GM23248 (cell line): ENCODE data around the gene EIF4G2. TPM values are rescaled to one million over a fixed set of nuclear protein-coding genes. Genes with fewer than 3 reads are reported as not detected.
"Not testable (repeated sequence)": the region's sequence is repeated elsewhere in the genome, so short reads cannot be mapped to it uniquely, and the experiment has no call there.

Source experiments
- DNase-seq: peaks from one replicate; pipeline ENCODE4 v3.0.0-alpha.2; 2015
- H2AFZ ChIP-seq: fragments of 200-600 bp; sonication (generic); 2 replicates; pipeline ENCODE4 v1.6.1; 2016; ENCODE audit warnings: antibody characterized with exemption
- H3F3A ChIP-seq: fragments of 200-600 bp; sonication (generic); 2 replicates; pipeline ENCODE4 v1.6.1; 2016; ENCODE audit warnings: mild to moderate bottlenecking, antibody characterized with exemption, mixed run types; ENCODE audit not compliant: insufficient read depth
- H3K27ac ChIP-seq: fragments of 200-600 bp; sonication (generic); 2 replicates; pipeline ENCODE4 v1.5.1; 2016; ENCODE audit warnings: mild to moderate bottlenecking
- H3K27me3 ChIP-seq: fragments of 200-600 bp; sonication (generic); replicated peaks from 2 replicates; pipeline ENCODE4 v1.6.1; 2016; ENCODE audit warnings: mild to moderate bottlenecking; ENCODE audit not compliant: insufficient read depth
- H3K36me3 ChIP-seq: fragments of 200-600 bp; sonication (generic); 2 replicates; pipeline ENCODE4 v1.6.1; 2016; ENCODE audit warnings: low read depth, mild to moderate bottlenecking
- H3K4me1 ChIP-seq: fragments of 200-600 bp; sonication (generic); 2 replicates; pipeline ENCODE4 v1.6.1; 2016; ENCODE audit warnings: mild to moderate bottlenecking; ENCODE audit not compliant: insufficient read depth
- H3K4me2 ChIP-seq: fragments of 200-600 bp; sonication (generic); one replicate; pipeline ENCODE4 v1.6.1; 2016; ENCODE audit warnings: mild to moderate bottlenecking; ENCODE audit not compliant: unreplicated experiment
- H3K4me3 ChIP-seq: fragments of 200-600 bp; sonication (generic); 2 replicates; pipeline ENCODE4 v1.5.1; 2016; ENCODE audit warnings: mild to moderate bottlenecking
- H3K79me2 ChIP-seq: fragments of 200-600 bp; sonication (generic); 2 replicates; pipeline ENCODE4 v1.6.1; 2016; ENCODE audit warnings: mild to moderate bottlenecking; ENCODE audit not compliant: insufficient read depth
- H3K9ac ChIP-seq: fragments of 200-600 bp; sonication (generic); 2 replicates; pipeline ENCODE4 v1.6.1; 2016; ENCODE audit warnings: mild to moderate bottlenecking
- H3K9me2 ChIP-seq: fragments of 200-600 bp; sonication (generic); 2 replicates; pipeline ENCODE4 v1.6.1; 2016; ENCODE audit warnings: mixed run types, mild to moderate bottlenecking, moderate library complexity; ENCODE audit not compliant: insufficient read depth
- H3K9me3 ChIP-seq: fragments of 200-600 bp; sonication (generic); one replicate; pipeline ENCODE4 v1.6.1; 2017; ENCODE audit warnings: low read depth
- H4K20me1 ChIP-seq: fragments of 200-600 bp; sonication (generic); 2 replicates; pipeline ENCODE4 v1.6.0; 2016; ENCODE audit not compliant: insufficient read depth
- EZH2 ChIP-seq: fragments of 200-600 bp; sonication (generic); IDR thresholded peaks from 2 replicates; pipeline ENCODE4 v1.6.1; 2018; ENCODE audit warnings: antibody characterized with exemption, mild to moderate bottlenecking; ENCODE audit not compliant: insufficient read depth, poor library complexity, severe bottlenecking
- EZH2phosphoT487 ChIP-seq: fragments of 200-600 bp; sonication (generic); IDR thresholded peaks from 2 replicates; pipeline ENCODE4 v1.6.1; 2018; ENCODE audit warnings: antibody characterized with exemption, moderate library complexity, mild to moderate bottlenecking, low read depth; ENCODE audit not compliant: insufficient read depth
- WGBS, 2 experiments: methylation state at CpG; one replicate each; pipeline ENCODE4 v1.1.6; 2015 to 2017; ENCODE audit warnings: low lambda C conversion rate in 2 of 2, low coverage in 1 of 2; ENCODE audit errors: missing lambda C conversion rate in 2 of 2; 5-methylcytosine and 5-hydroxymethylcytosine counted together
- in situ Hi-C: fragments of 300-500 bp; cut with MboI; formaldehyde crosslinking; loops from 2 replicates; pipeline ENCODE4 v1.15.0; 2020
- polyA plus RNA-seq: library from polyadenylated mRNA; unstranded; fragments of >200 nt; fragmentation: Nextera tagmentation; extraction: Ambion mirVana; gene quantifications from 2 replicates; pipeline ENCODE4 v1.2.1, GENCODE V29; 2016
- total RNA-seq: library from RNA; depleted of rRNA; stranded (reverse); fragments of >200 nt; shearing (Covaris generic); gene quantifications from 2 replicates; pipeline ENCODE4 v1.2.3, GENCODE V29; 2014

EIF4G2 gene
- total and polyA plus RNA-seq, 2 experiments from 2014 or later = 673 to 882 TPM

- Histone ChIP-seq H3F3A (no peaks in the 10 kb centered on the region), H3K36me3 (no peaks in the 10 kb centered on the region), H3K9me3 (no peaks in the 10 kb centered on the region), H2AFZ (no peak overlapping the region), H3K9me2 (no peaks in the 10 kb centered on the region), H3K79me2 (no peaks in the 10 kb centered on the region), H3K4me2 (no peak overlapping the region), H3K4me3 (no peak overlapping the region), H3K27ac (no peak overlapping the region), H3K9ac (no peak overlapping the region), H3K27me3 (no peaks in the 10 kb centered on the region), H3K4me1 (0 out of 2 replicates have a peak, but pooled peaks cover 5% of the 10 kb centered on the region), H4K20me1 (no peaks in the 10 kb centered on the region)
- WGBS, 2 experiments = 54 to 61% methylated on average over 2 of the region's 2 CpGs
- no peak for TF ChIP-seq EZH2phosphoT487
- TF ChIP-seq EZH2 = no peak
- DNase-seq = no peak
- in situ Hi-C loops = no loop called here
Measured at GRCh38 chr11:10828402-10828801, 19.7 kb upstream of the EIF4G2 start.

GRCh38 chr11:10824888-10825287, 16.2 kb upstream of the EIF4G2 start:
- Histone ChIP-seq H3K9me2 (no peaks in the 10 kb centered on the region), H3K4me3 (no peak overlapping the region), H3F3A (no peaks in the 10 kb centered on the region), H3K27me3 (no peaks in the 10 kb centered on the region), H2AFZ (no peak overlapping the region), H3K36me3 (no peaks in the 10 kb centered on the region), H3K79me2 (no peaks in the 10 kb centered on the region), H4K20me1 (no peaks in the 10 kb centered on the region), H3K9ac (no peak overlapping the region), H3K4me2 (no peak overlapping the region), H3K4me1 (0 out of 2 replicates have a peak, but pooled peaks cover 9% of the 10 kb centered on the region), H3K27ac (no peak overlapping the region), H3K9me3 (no peaks in the 10 kb centered on the region)
- no peak for DNase-seq
- TF ChIP-seq EZH2 = no peak
- no peak for TF ChIP-seq EZH2phosphoT487
- WGBS, 2 experiments = 84% methylated on average over 3 of the region's 3 CpGs
- in situ Hi-C loops = no loop called here

GRCh38 chr11:10823152-10823579, 14.4 kb upstream of the EIF4G2 start:
- H3K79me2 ChIP-seq = no peaks in the 10 kb centered on the region
- no peak overlapping the region for H3K27ac ChIP-seq
- peaks cover 17% of the 10 kb centered on the region for H3K4me1 ChIP-seq
- H3K4me3 ChIP-seq = peak overlapping the region; percentile 12
- H3K4me2 ChIP-seq = peak overlapping the region; percentile 48
- 14 to 26% methylated on average over 2 of the region's 2 CpGs for whole genome bisulfite sequencing, 2 experiments
- H3K36me3 ChIP-seq = no peaks in the 10 kb centered on the region
- DNase-seq = no peak
- no peaks in the 10 kb centered on the region for H3K9me2 ChIP-seq
- H3K9me3 ChIP-seq = no peaks in the 10 kb centered on the region
- H3K27me3 ChIP-seq = no peaks in the 10 kb centered on the region
- peak overlapping the region; percentile 75 for H2AFZ ChIP-seq
- no peaks in the 10 kb centered on the region for H4K20me1 ChIP-seq
- TF ChIP-seq EZH2phosphoT487 (no peak), EZH2 (no peak)
- in situ Hi-C loops = no loop called here
- peaks cover 13% of the 10 kb centered on the region for H3F3A ChIP-seq
- no peak overlapping the region; the same call in 1 of the 2 replicates for H3K9ac ChIP-seq

GRCh38 chr11:10822491-10822890, 13.8 kb upstream of the EIF4G2 start:
- H2AFZ ChIP-seq, H3K9me3 ChIP-seq, H3K9ac ChIP-seq, H4K20me1 ChIP-seq, H3K36me3 ChIP-seq, in situ Hi-C loops, H3K4me3 ChIP-seq, H3K79me2 ChIP-seq, H3K4me2 ChIP-seq, H3K27me3 ChIP-seq, H3K9me2 ChIP-seq, H3K27ac ChIP-seq, DNase-seq: not testable (repeated sequence)
- peaks cover 17% of the 10 kb centered on the region for H3F3A ChIP-seq
- H3K4me1 ChIP-seq = peaks cover 20% of the 10 kb centered on the region
- WGBS, 2 experiments = 93 to 100% methylated on average over 3 of the region's 3 CpGs

GRCh38 chr11:10818594-10818993, 9.9 kb upstream of the EIF4G2 start:
- H3K4me3 ChIP-seq = no peak overlapping the region
- peaks cover 17% of the 10 kb centered on the region for H3K4me1 ChIP-seq
- 42 to 54% methylated on average over 1 of the region's 1 CpG for WGBS, 2 experiments
- no peaks in the 10 kb centered on the region for H3K9me2 ChIP-seq
- peak overlapping the region; percentile 49 for H3K27ac ChIP-seq
- TF ChIP-seq EZH2 (no peak), EZH2phosphoT487 (0 out of 2 replicates have a peak, but pooled peaks have one; percentile 35)
- no peak overlapping the region for H2AFZ ChIP-seq
- peak; percentile 83 for DNase-seq
- H3K79me2 ChIP-seq = no peaks in the 10 kb centered on the region
- H3K36me3 ChIP-seq = no peaks in the 10 kb centered on the region
- no peaks in the 10 kb centered on the region for H3K27me3 ChIP-seq
- H3K9me3 ChIP-seq = no peaks in the 10 kb centered on the region
- in situ Hi-C loops = no loop called here
- no peaks in the 10 kb centered on the region for H4K20me1 ChIP-seq
- no peak overlapping the region for H3K4me2 ChIP-seq
- peaks cover 17% of the 10 kb centered on the region for H3F3A ChIP-seq
- H3K9ac ChIP-seq = no peak overlapping the region
